Measurements from ENCODE around the gene SHD. TPM values are rescaled to one million over a fixed set of nuclear protein-coding genes. Genes with fewer than 3 reads are reported as not detected.

SHD gene
- total RNA-seq, 4 donors from 2014 or later, result 7.6 to 51.4 (median 27.5) TPM

DNA sequence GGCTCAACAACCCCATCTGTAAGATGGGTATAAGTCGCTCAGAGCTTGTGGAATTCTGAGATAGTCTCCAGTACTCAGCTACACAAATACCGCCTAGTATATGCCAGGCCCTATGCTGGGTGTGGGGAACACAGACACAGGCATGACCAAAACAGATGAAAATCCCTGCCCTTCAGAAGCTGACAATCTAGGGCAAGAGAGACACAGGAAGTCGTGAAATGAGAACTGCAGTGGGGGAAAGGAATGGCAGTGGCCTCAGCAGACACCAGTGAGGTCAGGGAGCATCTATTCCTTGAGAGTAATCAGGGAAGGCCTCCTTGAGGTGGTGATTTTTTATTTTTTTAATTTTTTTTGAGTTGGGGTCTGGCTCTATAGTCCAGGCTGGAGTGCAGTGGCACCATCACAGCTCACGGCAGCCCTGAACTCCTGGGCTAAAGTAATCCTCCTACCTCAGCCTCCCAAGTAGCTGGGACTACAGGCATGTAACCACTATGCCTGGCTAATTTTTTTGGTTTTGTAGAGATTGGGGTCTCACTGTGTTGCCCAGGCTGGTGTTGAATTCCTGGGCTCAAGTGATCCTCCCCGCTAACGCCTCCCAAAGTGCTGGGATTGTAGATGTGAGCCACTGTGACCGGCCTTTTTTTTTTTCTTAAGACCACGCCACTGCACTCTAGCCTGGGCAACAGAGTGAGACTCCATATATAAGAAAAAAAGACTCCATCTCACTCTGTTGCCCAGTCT, 19.9 kb downstream of the SHD start:
- intact Hi-C loops (cut with DNase I; ENCODE audit: low total_unique reads), result no loop called here

DNA sequence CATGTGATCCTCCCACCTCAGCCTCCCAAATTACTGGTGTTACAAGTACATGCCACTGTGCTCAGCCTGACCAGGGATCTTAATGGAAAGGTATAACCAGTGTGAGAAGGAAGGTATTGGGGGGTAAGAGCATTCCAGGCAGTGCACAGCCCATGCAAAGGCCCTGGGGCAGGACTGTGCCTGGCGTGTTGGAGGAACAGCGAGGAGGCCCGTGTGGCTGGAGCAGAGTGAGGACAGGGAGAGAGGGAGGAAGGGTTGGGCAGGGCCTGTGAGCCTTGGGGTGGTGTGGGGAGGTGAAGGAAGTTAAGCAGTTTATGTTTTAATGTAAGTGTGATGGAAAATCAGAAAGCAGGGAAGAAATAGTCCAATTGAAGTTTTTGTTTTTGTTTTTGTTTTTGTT, 21.5 kb downstream of the SHD start:
- intact Hi-C loops (cut with DNase I; ENCODE audit: low total_unique reads), result no loop called here

More for the DNA sequence above, 19.9 kb downstream of the SHD start:
- Histone ChIP-seq H3K4me1 (no peaks in the 10 kb centered on the region), H3K4me3 (no peak overlapping the region), H3K27ac (no peak overlapping the region), H3K9me3 (no peaks in the 10 kb centered on the region), H3K27me3 (no peaks in the 10 kb centered on the region), H3K36me3 (no peaks in the 10 kb centered on the region)
- no peak for DNase-seq
- WGBS, 2 donors (ENCODE audit: low coverage in 1 of 2), result 80 to 90% methylated on average over 3 to 7 of the region's 8 CpGs
- in situ Hi-C loops (cut with MboI; ENCODE audit: low pct_ligation_motif_present in 1 of 4, low pct_unique_long_range_greater_than_20kb in 1 of 4, low sequenced_read_pairs in 3 of 4), result no loop called here
- TF ChIP-seq, protein P1, sequence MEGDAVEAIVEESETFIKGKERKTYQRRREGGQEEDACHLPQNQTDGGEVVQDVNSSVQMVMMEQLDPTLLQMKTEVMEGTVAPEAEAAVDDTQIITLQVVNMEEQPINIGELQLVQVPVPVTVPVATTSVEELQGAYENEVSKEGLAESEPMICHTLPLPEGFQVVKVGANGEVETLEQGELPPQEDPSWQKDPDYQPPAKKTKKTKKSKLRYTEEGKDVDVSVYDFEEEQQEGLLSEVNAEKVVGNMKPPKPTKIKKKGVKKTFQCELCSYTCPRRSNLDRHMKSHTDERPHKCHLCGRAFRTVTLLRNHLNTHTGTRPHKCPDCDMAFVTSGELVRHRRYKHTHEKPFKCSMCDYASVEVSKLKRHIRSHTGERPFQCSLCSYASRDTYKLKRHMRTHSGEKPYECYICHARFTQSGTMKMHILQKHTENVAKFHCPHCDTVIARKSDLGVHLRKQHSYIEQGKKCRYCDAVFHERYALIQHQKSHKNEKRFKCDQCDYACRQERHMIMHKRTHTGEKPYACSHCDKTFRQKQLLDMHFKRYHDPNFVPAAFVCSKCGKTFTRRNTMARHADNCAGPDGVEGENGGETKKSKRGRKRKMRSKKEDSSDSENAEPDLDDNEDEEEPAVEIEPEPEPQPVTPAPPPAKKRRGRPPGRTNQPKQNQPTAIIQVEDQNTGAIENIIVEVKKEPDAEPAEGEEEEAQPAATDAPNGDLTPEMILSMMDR (IDR thresholded peaks at IDR 0.05), result no peak
- TF ChIP-seq EP300 (IDR thresholded peaks at IDR 0.05; ENCODE audit: low read depth) (no peak), POLR2A (IDR thresholded peaks at IDR 0.05) (no peak), POLR2AphosphoS5 (IDR thresholded peaks at IDR 0.05) (no peak)

DNA sequence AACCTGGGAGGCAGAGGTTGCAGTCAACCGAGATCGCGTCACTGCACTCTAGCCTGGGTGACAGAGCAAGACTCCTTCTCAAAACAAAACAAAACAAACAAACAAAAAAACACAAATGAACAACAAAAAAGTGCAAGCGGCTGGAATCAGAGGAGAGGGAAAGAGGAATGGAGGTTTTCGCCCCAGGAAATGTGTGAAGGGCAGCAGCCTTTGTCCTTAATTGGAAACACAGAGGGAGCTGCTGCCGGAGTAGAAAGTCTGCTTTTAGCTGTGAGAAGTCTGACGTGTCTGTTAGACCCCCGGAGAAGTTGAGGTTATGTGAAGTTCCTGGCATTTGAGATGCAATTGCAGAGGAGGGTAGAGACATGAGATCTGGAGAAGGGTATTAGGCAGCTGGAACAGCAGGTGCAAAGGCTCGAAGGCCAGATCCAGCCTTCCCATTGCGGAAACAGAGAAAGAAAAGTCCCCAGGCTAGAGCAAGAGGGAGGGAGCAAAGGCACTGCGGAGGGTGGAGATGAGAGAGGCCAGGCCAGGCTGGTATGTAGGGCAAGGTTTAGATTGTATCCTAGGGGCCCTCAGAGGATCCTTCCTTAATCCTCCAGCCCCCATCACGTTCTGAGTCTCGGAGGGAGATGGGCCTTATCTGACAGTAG, 22.6 kb downstream of the SHD start:
- in situ Hi-C loops (cut with MboI; ENCODE audit: low pct_ligation_motif_present in 1 of 4, low pct_unique_long_range_greater_than_20kb in 1 of 4, low sequenced_read_pairs in 3 of 4) (no loop called here), intact Hi-C loops (cut with DNase I; ENCODE audit: low total_unique reads) (no loop called here)
- WGBS, 2 donors (ENCODE audit: low coverage in 1 of 2), result 52 to 68% methylated on average over 10 to 13 of the region's 13 CpGs
- Histone ChIP-seq H3K9me3 (no peaks in the 10 kb centered on the region), H3K27me3 (peaks cover 14% of the 10 kb centered on the region), H3K4me3 (no peak overlapping the region), H3K4me1 (peaks cover 0 to 6% (median 0%) of the 10 kb centered on the region in 4 donors), H3K36me3 (no peaks in the 10 kb centered on the region), H3K27ac (peak overlapping the region in 3 of 4 donors; percentile 1 to 41 (median 6))
- DNase-seq, result no peak
- no peak for TF ChIP-seq POLR2AphosphoS5 (IDR thresholded peaks at IDR 0.05)
- TF ChIP-seq POLR2A (IDR thresholded peaks at IDR 0.05), result no peak
- TF ChIP-seq, protein P1 (IDR thresholded peaks at IDR 0.05), result no peak
- TF ChIP-seq EP300 (IDR thresholded peaks at IDR 0.05; ENCODE audit: low read depth), result no peak

More for the DNA sequence above, 21.5 kb downstream of the SHD start:
- WGBS, 2 donors (ENCODE audit: low coverage in 1 of 2), result 84% methylated on average over 3 of the region's 3 CpGs; no CpG with 5 or more reads in 1 of the 2 donors
- in situ Hi-C loops (cut with MboI; ENCODE audit: low pct_ligation_motif_present in 1 of 4, low pct_unique_long_range_greater_than_20kb in 1 of 4, low sequenced_read_pairs in 3 of 4), result no loop called here
- H3K27me3 ChIP-seq, result peaks cover 14% of the 10 kb centered on the region
- H3K4me1 ChIP-seq, result peaks cover 0 to 6% (median 0%) of the 10 kb centered on the region in 4 donors
- no peaks in the 10 kb centered on the region for H3K9me3 ChIP-seq
- TF ChIP-seq EP300 (IDR thresholded peaks at IDR 0.05; ENCODE audit: low read depth) (no peak), POLR2AphosphoS5 (IDR thresholded peaks at IDR 0.05) (no peak), POLR2A (IDR thresholded peaks at IDR 0.05) (no peak)
- TF ChIP-seq, protein P1 (IDR thresholded peaks at IDR 0.05), result no peak
- H3K36me3 ChIP-seq, result no peaks in the 10 kb centered on the region
- no peak overlapping the region for H3K4me3 ChIP-seq
- no peak for DNase-seq
- H3K27ac ChIP-seq, result no peak overlapping the region

DNA sequence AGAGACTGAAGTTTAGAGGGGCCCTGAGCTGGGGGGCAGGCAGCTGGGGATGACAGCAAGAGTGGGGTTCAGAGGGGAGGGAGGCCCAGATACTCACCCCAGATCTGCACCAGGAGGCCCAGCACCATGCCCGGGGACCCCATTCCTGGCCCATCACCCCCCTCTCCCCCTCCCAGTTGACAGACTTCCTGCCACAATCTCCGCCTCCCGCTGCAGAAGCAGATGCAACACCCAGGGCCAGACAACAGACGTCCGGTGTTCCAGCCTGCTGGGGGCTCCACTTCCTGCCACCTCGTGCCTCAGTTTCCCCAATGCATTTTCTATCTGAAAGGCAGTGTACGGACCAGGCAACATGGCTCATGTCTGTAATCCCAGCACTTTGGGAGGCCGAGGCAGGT, 23.2 kb downstream of the SHD start, which contains the start of gene TMIGD2:
Gene TMIGD2 (minus strand): TSS at position 147 of the 398 bp plus-strand sequence. CDS start 4 bp downstream, at position 143.
- H3K36me3 ChIP-seq, result no peaks in the 10 kb centered on the region
- no peak for TF ChIP-seq EP300 (IDR thresholded peaks at IDR 0.05; ENCODE audit: low read depth)
- TF ChIP-seq POLR2AphosphoS5 (IDR thresholded peaks at IDR 0.05), result no peak
- no peak for TF ChIP-seq POLR2A (IDR thresholded peaks at IDR 0.05)
- TF ChIP-seq, protein P1 (IDR thresholded peaks at IDR 0.05), result no peak
- intact Hi-C loops (cut with DNase I; ENCODE audit: low total_unique reads), result no loop called here
- DNase-seq, result no peak
- no peaks in the 10 kb centered on the region for H3K9me3 ChIP-seq
- no peak within 1 kb of the TSS for H3K4me3 ChIP-seq
- WGBS, 2 donors (ENCODE audit: low coverage in 1 of 2), result 49% methylated on average over 8 of the region's 8 CpGs; no CpG with 5 or more reads in 1 of the 2 donors
- H3K27ac ChIP-seq, result peak within 1 kb of the TSS in 3 of 4 donors; percentile 1 to 41 (median 6)
- H3K4me1 ChIP-seq, result peaks cover 0 to 6% (median 0%) of the 10 kb centered on the region in 4 donors
- peaks cover 14% of the 10 kb centered on the region for H3K27me3 ChIP-seq
- in situ Hi-C loops (cut with MboI; ENCODE audit: low pct_ligation_motif_present in 1 of 4, low pct_unique_long_range_greater_than_20kb in 1 of 4, low sequenced_read_pairs in 3 of 4), result no loop called here

Measured in transverse colon (tissue), 4 donors.